MM.1S (cell line): Measurements from ENCODE around the gene FKBP2.

Source experiments
- CTCF ChIP-seq: fragments of 300-600 bp; sonication (generic); IDR thresholded peaks from 2 replicates; pipeline ENCODE4 v1.5.1; 2016; ENCODE audit warnings: antibody characterized with exemption, low read length, mixed read lengths
- EZH2 ChIP-seq: fragments of 300-600 bp; sonication (generic); optimal IDR thresholded peaks from 2 replicates; pipeline ENCODE3; 2017; ENCODE audit warnings: low read depth, mild to moderate bottlenecking, antibody characterized with exemption, low read length, mixed read lengths
- EZH2phosphoT487 ChIP-seq: fragments of 300-600 bp; sonication (generic); IDR thresholded peaks from 2 replicates; pipeline ENCODE4 v1.6.1; 2018; ENCODE audit warnings: antibody characterized with exemption, low read length

- TF ChIP-seq CTCF (no peak), EZH2 (no peak), EZH2phosphoT487 (no peak)
Observed at GRCh38 chr11:64224151-64224890, 16.6 kb upstream of the FKBP2 start.
